GM12892 (cell line): ENCODE results near the gene RIPOR2.

Experiments used
- POLR2A ChIP-seq: IDR thresholded peaks from 2 replicates; pipeline ENCODE4 v1.6.1; 2011; ENCODE audit warnings: low read depth, low read length, control low read depth
- POLR2AphosphoS5 ChIP-seq: IDR thresholded peaks from 2 replicates; pipeline ENCODE4 v1.6.1; 2011; ENCODE audit warnings: low read depth, low read length, control low read depth

GRCh38 chr6:24882835-24883555, 52.8 kb downstream of the RIPOR2 start:
- TF ChIP-seq POLR2A (no peak), POLR2AphosphoS5 (no peak)
